ENCODE data around the gene KRT6B. TPM values are rescaled to one million over a fixed set of nuclear protein-coding genes. Genes with fewer than 3 reads are reported as not detected.
A peak's percentile ranks its signal among the peaks of the same experiment; 100 is the strongest.
"Not testable (repeated sequence)": the region's sequence is repeated elsewhere in the genome, so short reads cannot be mapped to it uniquely, and the experiment has no call there.

The KRT6B gene
- total and polyA plus RNA-seq, 9 donors: 0.11 TPM; not detected in 8

DNA sequence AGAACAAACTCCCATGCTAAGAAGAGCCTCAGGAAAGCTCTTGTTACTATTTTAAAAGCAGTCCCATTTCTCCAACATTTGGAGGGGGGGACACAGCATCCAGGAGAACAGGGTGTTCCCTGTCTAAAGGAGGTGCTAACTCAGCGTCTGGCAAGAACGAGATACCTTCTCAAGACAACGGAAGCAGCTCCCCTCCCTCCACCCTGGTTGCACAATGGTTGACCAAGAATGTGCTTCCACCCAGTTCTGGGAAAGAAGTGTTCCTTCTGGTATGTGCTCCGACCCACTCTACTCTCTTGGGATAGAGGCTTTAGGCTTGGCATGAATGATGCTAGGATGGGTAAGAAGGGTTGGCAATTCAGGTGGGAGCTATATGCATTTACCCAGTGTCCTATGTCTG, 42.6 kb upstream of the KRT6B start:
- Histone ChIP-seq H3K9me3 (no peaks in the 10 kb centered on the region), H3K4me3 (no peak overlapping the region), H3K27ac (no peak overlapping the region), H3K27me3 (no peaks in the 10 kb centered on the region), H3K4me1 (ENCODE audit: insufficient read depth) (no peaks in the 10 kb centered on the region), H3K36me3 (no peaks in the 10 kb centered on the region)
- intact Hi-C loops (cut with DNase I): no loop called here
- WGBS, 3 donors: 31 to 44% (median 36%) methylated on average over 4 of the region's 4 CpGs
- peak; percentile 48 for TF ChIP-seq EP300 (IDR thresholded peaks at IDR 0.05)
- TF ChIP-seq, protein P1, sequence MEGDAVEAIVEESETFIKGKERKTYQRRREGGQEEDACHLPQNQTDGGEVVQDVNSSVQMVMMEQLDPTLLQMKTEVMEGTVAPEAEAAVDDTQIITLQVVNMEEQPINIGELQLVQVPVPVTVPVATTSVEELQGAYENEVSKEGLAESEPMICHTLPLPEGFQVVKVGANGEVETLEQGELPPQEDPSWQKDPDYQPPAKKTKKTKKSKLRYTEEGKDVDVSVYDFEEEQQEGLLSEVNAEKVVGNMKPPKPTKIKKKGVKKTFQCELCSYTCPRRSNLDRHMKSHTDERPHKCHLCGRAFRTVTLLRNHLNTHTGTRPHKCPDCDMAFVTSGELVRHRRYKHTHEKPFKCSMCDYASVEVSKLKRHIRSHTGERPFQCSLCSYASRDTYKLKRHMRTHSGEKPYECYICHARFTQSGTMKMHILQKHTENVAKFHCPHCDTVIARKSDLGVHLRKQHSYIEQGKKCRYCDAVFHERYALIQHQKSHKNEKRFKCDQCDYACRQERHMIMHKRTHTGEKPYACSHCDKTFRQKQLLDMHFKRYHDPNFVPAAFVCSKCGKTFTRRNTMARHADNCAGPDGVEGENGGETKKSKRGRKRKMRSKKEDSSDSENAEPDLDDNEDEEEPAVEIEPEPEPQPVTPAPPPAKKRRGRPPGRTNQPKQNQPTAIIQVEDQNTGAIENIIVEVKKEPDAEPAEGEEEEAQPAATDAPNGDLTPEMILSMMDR (IDR thresholded peaks at IDR 0.05): no peak
- peak in 1 of 5 donors; percentile 35 for DNase-seq

DNA sequence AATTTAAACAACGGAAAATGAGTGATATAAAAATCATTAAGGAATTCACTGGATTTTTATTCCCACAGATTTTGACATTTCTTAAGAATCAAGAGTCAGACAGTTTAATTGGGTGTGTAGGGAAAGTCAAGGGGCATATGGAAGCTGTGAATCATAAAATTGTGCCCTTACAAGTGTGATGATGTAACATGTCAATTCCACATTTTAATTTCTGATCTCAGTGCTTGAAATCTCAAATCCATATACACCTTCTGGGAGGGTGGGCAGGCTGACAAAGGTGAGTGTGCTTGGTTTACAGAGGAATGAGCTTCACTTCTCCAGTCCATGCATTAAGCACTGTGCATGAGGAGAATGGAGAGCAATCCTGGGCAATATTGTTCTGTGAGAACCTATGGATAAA, 42.2 kb upstream of the KRT6B start:
- Histone ChIP-seq H3K4me3 (no peak overlapping the region), H3K36me3 (no peaks in the 10 kb centered on the region), H3K27me3 (no peaks in the 10 kb centered on the region), H3K27ac (no peak overlapping the region), H3K4me1 (ENCODE audit: insufficient read depth) (no peaks in the 10 kb centered on the region), H3K9me3 (no peaks in the 10 kb centered on the region)
- no peak for TF ChIP-seq EP300 (IDR thresholded peaks at IDR 0.05)
- WGBS, 3 donors: 79 to 84% (median 81%) methylated on average over 1 of the region's 1 CpG
- no peak for DNase-seq
- intact Hi-C loops (cut with DNase I): no loop called here

DNA sequence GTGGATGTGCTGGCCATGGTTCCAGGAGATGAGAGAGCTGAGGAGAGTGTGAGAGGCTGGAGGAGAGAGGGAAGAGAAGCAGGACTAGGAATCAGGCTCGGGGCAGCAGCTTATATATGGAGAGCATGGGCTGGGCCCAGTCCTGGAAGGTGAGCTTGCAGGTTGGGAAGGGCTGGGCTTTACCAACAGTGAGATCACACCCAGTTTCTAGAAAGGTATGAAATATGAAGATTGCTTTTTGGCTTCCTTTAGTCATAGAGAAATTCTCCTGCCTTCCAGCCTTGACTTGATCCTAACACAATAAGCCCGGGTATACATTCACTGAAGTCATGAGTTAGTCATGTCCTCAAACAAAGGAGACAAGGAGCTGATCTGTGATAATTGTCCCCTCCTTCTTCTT, 41.2 kb upstream of the KRT6B start, which contains the start of gene KRT6A:
Gene KRT6A, minus strand, starts transcription at position 86 of the 400 bp plus-strand sequence. Its CDS starts 69 bp downstream, at position 17.
- Histone ChIP-seq H3K4me1 (ENCODE audit: insufficient read depth) (no peaks in the 10 kb centered on the region), H3K27me3 (no peaks in the 10 kb centered on the region), H3K9me3 (no peaks in the 10 kb centered on the region), H3K4me3 (no peak within 1 kb of the TSS), H3K36me3 (no peaks in the 10 kb centered on the region), H3K27ac (no peak within 1 kb of the TSS)
- TF ChIP-seq, protein P1 (IDR thresholded peaks at IDR 0.05): no peak
- TF ChIP-seq POLR2A (IDR thresholded peaks at IDR 0.05): no peak
- no peak for TF ChIP-seq EP300 (IDR thresholded peaks at IDR 0.05)
- intact Hi-C loops (cut with DNase I): no loop called here
- WGBS, 3 donors: 86 to 97% (median 93%) methylated on average over 2 of the region's 2 CpGs
- DNase-seq: no peak

DNA sequence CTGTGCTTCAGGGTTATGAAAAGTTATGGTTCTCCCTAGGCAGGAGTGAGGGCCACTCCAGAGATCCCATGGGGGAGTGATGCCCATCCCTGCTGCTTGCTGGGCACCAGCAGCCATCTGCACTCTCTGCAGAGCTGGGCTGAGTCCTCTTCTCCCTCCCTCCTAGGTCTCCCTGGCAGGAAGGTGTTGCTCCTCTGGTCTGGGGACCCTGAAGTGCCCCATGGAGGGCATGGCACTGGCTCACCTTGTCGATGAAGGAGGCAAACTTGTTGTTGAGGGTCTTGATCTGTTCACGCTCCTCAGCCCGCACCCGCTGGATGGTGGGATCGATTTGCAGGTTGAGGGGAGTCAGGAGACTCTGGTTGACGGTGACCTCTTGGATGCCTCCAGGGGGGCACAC, 40.5 kb upstream of the KRT6B start:
- intact Hi-C loops (cut with DNase I); DNase-seq; H3K4me3 ChIP-seq; H3K27me3 ChIP-seq; H3K4me1 ChIP-seq (ENCODE audit: insufficient read depth); H3K27ac ChIP-seq; H3K36me3 ChIP-seq; H3K9me3 ChIP-seq: not testable (repeated sequence)
- WGBS, 3 donors: 94 to 99% (median 94%) methylated on average over 6 of the region's 6 CpGs

DNA sequence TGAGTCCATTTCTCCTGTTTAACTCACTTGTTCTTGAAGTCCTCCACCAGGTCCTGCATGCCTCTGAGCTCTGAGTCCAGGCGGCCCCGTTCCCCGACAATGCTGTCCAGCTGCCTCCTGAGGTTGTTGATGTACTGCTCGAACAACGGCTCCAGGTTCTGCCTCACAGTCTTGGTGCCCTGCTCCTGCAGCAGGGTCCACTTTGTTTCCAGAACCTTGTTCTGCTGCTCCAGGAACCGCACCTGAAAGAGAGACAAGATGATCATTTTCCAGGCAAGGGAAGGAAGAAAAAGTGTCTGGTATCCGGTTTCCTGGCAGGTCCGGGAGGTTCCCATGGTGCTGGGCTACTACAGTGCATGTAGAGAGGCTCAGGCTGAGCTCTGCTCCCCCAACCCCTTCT, 39.5 kb upstream of the KRT6B start:
- H3K27me3 ChIP-seq; H3K27ac ChIP-seq; H3K9me3 ChIP-seq; intact Hi-C loops (cut with DNase I); H3K36me3 ChIP-seq; H3K4me1 ChIP-seq (ENCODE audit: insufficient read depth); DNase-seq; H3K4me3 ChIP-seq: not testable (repeated sequence)
- WGBS, 3 donors: 76 to 87% (median 85%) methylated on average over 8 of the region's 8 CpGs

DNA sequence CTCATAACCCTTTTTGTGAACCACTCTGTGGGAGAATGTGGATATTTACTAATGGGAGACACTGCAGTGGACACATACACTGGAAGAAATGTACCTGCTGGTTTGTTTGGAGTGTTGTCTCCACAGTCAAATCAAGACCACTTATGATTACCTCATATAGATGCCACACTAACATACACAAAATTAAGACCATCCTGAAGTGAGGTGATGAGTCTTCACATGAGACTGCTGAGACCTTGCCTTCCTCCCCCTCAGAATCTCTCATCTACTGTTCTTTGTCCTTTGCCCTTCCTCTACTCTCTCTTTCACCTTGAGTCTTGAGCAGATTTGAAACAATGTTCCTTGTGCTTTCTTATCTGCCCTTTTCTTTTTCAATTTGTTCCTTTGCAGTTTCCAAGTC, 36.8 kb upstream of the KRT6B start:
- DNase-seq: no peak
- Histone ChIP-seq H3K9me3 (no peaks in the 10 kb centered on the region), H3K27ac (no peak overlapping the region), H3K36me3 (no peaks in the 10 kb centered on the region), H3K4me3 (no peak overlapping the region), H3K27me3 (no peaks in the 10 kb centered on the region), H3K4me1 (ENCODE audit: insufficient read depth) (no peaks in the 10 kb centered on the region)
- intact Hi-C loops (cut with DNase I): no loop called here
- TF ChIP-seq POLR2A (IDR thresholded peaks at IDR 0.05): no peak
- TF ChIP-seq, protein P1 (IDR thresholded peaks at IDR 0.05): no peak

DNA sequence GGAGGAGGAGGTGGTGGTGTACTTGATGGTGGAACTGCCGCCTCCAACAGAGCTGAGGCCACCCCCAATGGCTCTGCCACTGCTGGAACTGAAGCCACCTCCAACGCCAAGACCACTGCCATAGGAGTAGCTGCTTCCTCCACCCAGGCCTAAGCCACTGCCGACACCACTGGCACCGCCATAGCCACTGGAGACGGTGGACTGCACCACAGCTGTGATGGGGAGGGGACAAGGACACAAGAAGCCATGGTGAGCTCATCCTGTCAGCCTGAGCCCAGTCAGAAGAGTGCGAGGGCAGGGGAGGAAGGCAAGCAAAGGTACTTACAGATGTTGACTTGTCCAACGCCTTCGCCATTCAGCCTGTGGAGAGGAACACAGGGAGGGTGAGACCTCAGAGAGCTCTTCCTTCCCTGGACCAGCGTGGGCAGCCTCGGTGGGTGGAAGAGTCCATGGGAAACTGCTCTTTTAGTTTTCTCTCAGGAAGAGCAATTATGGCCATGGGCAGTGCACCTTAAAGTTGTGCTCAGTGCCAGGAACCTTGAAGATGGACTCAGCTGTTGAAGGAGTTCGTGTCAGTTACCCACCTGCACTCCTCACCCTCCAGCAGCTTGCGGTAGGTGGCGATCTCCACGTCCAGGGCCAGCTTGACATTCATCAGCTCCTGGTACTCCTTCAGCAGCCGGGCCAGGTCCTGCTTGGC, 35.9 kb upstream of the KRT6B start:
- H3K4me3 ChIP-seq; H3K36me3 ChIP-seq; H3K9me3 ChIP-seq; H3K27ac ChIP-seq; H3K4me1 ChIP-seq (ENCODE audit: insufficient read depth); H3K27me3 ChIP-seq; DNase-seq; intact Hi-C loops (cut with DNase I): not testable (repeated sequence)
- WGBS, 3 donors: 74 to 89% (median 81%) methylated on average over 15 of the region's 15 CpGs

All from ovary (tissue), 9 donors.